ENCODE results near the gene NOTO. TPM values are rescaled to one million over a fixed set of nuclear protein-coding genes. Genes with fewer than 3 reads are reported as not detected.

NOTO gene
- total RNA-seq, 1 donor from 2014 or later = not detected

DNA sequence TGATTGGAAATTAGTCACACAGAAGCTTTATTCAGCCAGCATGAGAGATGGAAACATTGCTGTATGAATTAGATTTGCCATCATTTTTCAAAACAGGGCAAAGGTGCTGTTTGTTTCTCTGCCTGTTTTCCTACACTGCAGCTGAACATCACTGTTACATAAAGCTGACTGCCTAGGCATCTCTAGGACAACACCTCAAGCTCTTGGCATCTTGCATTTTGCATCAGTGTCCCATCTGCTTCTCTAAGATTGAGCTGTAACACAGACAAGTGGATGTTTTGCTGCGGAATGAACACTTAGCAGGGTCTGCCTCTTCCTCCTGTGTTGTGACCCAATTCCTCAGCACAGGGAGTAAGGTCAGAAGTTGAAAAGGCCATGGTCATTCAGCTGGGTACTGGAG lies 36.6 kb downstream of the NOTO start:
- Mint-ChIP-seq H3K9me3 (ENCODE audit: unreplicated experiment) (no peaks in the 10 kb centered on the region), H3K4me3 (ENCODE audit: unreplicated experiment) (no peak overlapping the region), H3K36me3 (ENCODE audit: low read depth, unreplicated experiment) (no peaks in the 10 kb centered on the region), H3K27me3 (ENCODE audit: low read depth, unreplicated experiment) (no peaks in the 10 kb centered on the region), H3K4me1 (ENCODE audit: low read depth, unreplicated experiment) (peaks cover 40% of the 10 kb centered on the region), H3K27ac (ENCODE audit: unreplicated experiment) (peak overlapping the region; percentile 56)
- TF ChIP-seq, protein P1, sequence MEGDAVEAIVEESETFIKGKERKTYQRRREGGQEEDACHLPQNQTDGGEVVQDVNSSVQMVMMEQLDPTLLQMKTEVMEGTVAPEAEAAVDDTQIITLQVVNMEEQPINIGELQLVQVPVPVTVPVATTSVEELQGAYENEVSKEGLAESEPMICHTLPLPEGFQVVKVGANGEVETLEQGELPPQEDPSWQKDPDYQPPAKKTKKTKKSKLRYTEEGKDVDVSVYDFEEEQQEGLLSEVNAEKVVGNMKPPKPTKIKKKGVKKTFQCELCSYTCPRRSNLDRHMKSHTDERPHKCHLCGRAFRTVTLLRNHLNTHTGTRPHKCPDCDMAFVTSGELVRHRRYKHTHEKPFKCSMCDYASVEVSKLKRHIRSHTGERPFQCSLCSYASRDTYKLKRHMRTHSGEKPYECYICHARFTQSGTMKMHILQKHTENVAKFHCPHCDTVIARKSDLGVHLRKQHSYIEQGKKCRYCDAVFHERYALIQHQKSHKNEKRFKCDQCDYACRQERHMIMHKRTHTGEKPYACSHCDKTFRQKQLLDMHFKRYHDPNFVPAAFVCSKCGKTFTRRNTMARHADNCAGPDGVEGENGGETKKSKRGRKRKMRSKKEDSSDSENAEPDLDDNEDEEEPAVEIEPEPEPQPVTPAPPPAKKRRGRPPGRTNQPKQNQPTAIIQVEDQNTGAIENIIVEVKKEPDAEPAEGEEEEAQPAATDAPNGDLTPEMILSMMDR (IDR thresholded peaks at IDR 0.05; ENCODE audit: insufficient read depth, low read depth, low read length) = no peak
- TF ChIP-seq EZH2 (IDR thresholded peaks at IDR 0.05; ENCODE audit: insufficient read depth, low read length) = no peak
- H2AFZ ChIP-seq (ENCODE audit: low read depth, low read length) = no peak overlapping the region
- no peak overlapping the region for H3K9ac ChIP-seq (ENCODE audit: low read length)
- H3K9me3 ChIP-seq (ENCODE audit: insufficient read depth, low read depth, low read length) = no peaks in the 10 kb centered on the region
- peaks cover 30% of the 10 kb centered on the region for H3K4me1 ChIP-seq (ENCODE audit: insufficient read depth, low read length)
- H3K27ac ChIP-seq (ENCODE audit: low read depth, low read length) = no peak overlapping the region
- DNase-seq (ENCODE audit: low read depth) (no peak), FAIRE-seq (no peak)
- no peaks in the 10 kb centered on the region for H3K27me3 ChIP-seq (ENCODE audit: insufficient read depth, low read length)
- H3K4me3 ChIP-seq (ENCODE audit: insufficient read depth, low read depth, low read length) = no peak overlapping the region
- H3K79me2 ChIP-seq (ENCODE audit: insufficient read depth, low read length) = peaks cover 94% of the 10 kb centered on the region
- peaks cover 88% of the 10 kb centered on the region for H4K20me1 ChIP-seq (ENCODE audit: insufficient read depth, low read length)
- peaks cover 42% of the 10 kb centered on the region for H3K36me3 ChIP-seq (ENCODE audit: insufficient read depth, low read length)
- peak overlapping the region; percentile 59 for H3K4me2 ChIP-seq (ENCODE audit: low read length)

DNA sequence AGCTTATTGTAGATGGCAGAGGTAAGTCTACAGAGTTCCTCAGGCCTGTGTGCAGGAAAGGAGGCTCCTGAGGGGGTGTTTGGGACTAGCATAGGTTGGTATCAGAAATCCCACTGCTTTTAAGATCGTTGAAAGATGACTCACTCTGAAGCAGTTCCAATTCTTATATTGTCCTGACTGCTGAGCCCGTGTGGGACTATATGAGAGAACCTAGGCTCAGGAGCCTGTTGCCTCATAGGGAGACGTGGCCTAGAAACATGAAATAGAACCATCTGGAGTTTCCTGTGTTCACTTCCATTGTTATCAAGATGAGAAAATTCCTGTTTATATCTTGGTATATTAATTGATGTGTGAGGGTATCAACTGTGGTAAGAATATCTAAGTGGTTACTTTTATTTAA lies 37.4 kb downstream of the NOTO start:
- H3K27me3 Mint-ChIP-seq (ENCODE audit: low read depth, unreplicated experiment) = no peaks in the 10 kb centered on the region
- Histone ChIP-seq H3K4me2 (ENCODE audit: low read length) (peak overlapping the region; percentile 59), H3K36me3 (ENCODE audit: insufficient read depth, low read length) (peaks cover 48% of the 10 kb centered on the region), H3K9me3 (ENCODE audit: insufficient read depth, low read depth, low read length) (no peaks in the 10 kb centered on the region), H3K27ac (ENCODE audit: low read depth, low read length) (peak overlapping the region; percentile 1), H3K4me3 (ENCODE audit: insufficient read depth, low read depth, low read length) (no peak overlapping the region), H3K9ac (ENCODE audit: low read length) (peak overlapping the region; percentile 27), H3K79me2 (ENCODE audit: insufficient read depth, low read length) (peaks cover 95% of the 10 kb centered on the region), H2AFZ (ENCODE audit: low read depth, low read length) (no peak overlapping the region), H3K4me1 (ENCODE audit: insufficient read depth, low read length) (peaks cover 34% of the 10 kb centered on the region), H3K27me3 (ENCODE audit: insufficient read depth, low read length) (no peaks in the 10 kb centered on the region), H4K20me1 (ENCODE audit: insufficient read depth, low read length) (peaks cover 93% of the 10 kb centered on the region)
- H3K4me1 Mint-ChIP-seq (ENCODE audit: low read depth, unreplicated experiment) = peaks cover 46% of the 10 kb centered on the region
- FAIRE-seq = no peak
- H3K36me3 Mint-ChIP-seq (ENCODE audit: low read depth, unreplicated experiment) = no peaks in the 10 kb centered on the region
- TF ChIP-seq, protein P1 (IDR thresholded peaks at IDR 0.05; ENCODE audit: insufficient read depth, low read depth, low read length) = no peak
- no peak for TF ChIP-seq EZH2 (IDR thresholded peaks at IDR 0.05; ENCODE audit: insufficient read depth, low read length)
- H3K4me3 Mint-ChIP-seq (ENCODE audit: unreplicated experiment) = no peak overlapping the region
- H3K27ac Mint-ChIP-seq (ENCODE audit: unreplicated experiment) = no peak overlapping the region
- DNase-seq (ENCODE audit: low read depth) = peak; percentile 56
- H3K9me3 Mint-ChIP-seq (ENCODE audit: unreplicated experiment) = no peaks in the 10 kb centered on the region

DNA sequence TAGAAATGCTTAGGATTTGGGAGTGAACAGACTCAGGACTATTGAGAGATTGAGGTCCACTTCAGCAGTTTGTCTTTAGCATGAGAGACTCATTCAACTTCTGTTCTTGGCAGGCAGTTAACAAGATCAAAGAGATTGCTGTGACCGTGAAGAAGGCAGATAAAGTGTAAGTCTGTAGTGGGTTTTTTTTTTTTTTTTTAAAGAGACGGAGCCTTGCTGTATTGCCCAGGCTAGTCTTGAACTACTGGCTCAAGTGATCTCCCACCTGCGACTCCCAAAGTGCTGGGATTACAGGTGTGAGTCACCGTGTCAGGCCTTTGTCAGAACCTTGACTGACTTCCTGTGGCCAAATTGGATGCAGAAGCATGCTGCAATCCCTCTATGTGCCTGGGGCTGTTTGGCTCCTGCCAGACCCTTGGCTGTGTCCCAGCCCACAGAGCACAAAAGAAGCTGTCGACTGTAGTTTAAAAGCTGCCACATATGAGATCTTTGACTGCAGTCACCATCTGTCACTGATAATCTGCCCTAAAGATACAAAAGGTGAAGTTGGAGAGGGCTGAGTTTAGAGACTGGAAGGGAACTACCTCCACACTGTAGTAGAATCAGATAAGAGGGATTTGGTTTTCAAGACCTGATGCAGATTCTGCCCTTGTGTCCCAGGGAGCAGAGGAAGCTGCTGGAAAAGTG lies 41.7 kb downstream of the NOTO start:
- FAIRE-seq = no peak
- Histone ChIP-seq H3K9me3 (ENCODE audit: insufficient read depth, low read depth, low read length) (no peaks in the 10 kb centered on the region), H3K27me3 (ENCODE audit: insufficient read depth, low read length) (no peaks in the 10 kb centered on the region), H3K36me3 (ENCODE audit: insufficient read depth, low read length) (peaks cover 80% of the 10 kb centered on the region), H3K9ac (ENCODE audit: low read length) (peak overlapping the region; percentile 23), H3K4me2 (ENCODE audit: low read length) (peak overlapping the region; percentile 13), H4K20me1 (ENCODE audit: insufficient read depth, low read length) (peaks cover 91% of the 10 kb centered on the region), H3K4me3 (ENCODE audit: insufficient read depth, low read depth, low read length) (no peak overlapping the region), H3K79me2 (ENCODE audit: insufficient read depth, low read length) (peaks cover 76% of the 10 kb centered on the region), H3K27ac (ENCODE audit: low read depth, low read length) (no peak overlapping the region), H2AFZ (ENCODE audit: low read depth, low read length) (no peak overlapping the region), H3K4me1 (ENCODE audit: insufficient read depth, low read length) (peaks cover 21% of the 10 kb centered on the region)
- peaks cover 32% of the 10 kb centered on the region for H3K4me1 Mint-ChIP-seq (ENCODE audit: low read depth, unreplicated experiment)
- peaks cover 8% of the 10 kb centered on the region for H3K36me3 Mint-ChIP-seq (ENCODE audit: low read depth, unreplicated experiment)
- DNase-seq (ENCODE audit: low read depth) = peak; percentile 71
- H3K4me3 Mint-ChIP-seq (ENCODE audit: unreplicated experiment) = no peak overlapping the region
- H3K27ac Mint-ChIP-seq (ENCODE audit: unreplicated experiment) = no peak overlapping the region
- no peaks in the 10 kb centered on the region for H3K9me3 Mint-ChIP-seq (ENCODE audit: unreplicated experiment)
- H3K27me3 Mint-ChIP-seq (ENCODE audit: low read depth, unreplicated experiment) = no peaks in the 10 kb centered on the region
- TF ChIP-seq, protein P1 (IDR thresholded peaks at IDR 0.05; ENCODE audit: insufficient read depth, low read depth, low read length) = no peak
- TF ChIP-seq EZH2 (IDR thresholded peaks at IDR 0.05; ENCODE audit: insufficient read depth, low read length) = no peak
